Glomerular endothelial cell (primary cell): Measurements from ENCODE around the gene CNOT1. TPM values are rescaled to one million over a fixed set of nuclear protein-coding genes. Genes with fewer than 3 reads are reported as not detected.

Experiments used
- DNase-seq: peaks from one replicate; pipeline ENCODE4 v3.0.0-alpha.2; 2011; ENCODE audit warnings: low read depth, low spot score; ENCODE audit errors: extremely low read depth
- total RNA-seq: library from RNA; depleted of rRNA; stranded (reverse); fragments of >200 nt; gene quantifications from 2 replicates; pipeline ENCODE4 v1.2.3, GENCODE V29; 2015

The CNOT1 gene
- total RNA-seq, 1 donor from 2014 or later, result 110 TPM

DNA sequence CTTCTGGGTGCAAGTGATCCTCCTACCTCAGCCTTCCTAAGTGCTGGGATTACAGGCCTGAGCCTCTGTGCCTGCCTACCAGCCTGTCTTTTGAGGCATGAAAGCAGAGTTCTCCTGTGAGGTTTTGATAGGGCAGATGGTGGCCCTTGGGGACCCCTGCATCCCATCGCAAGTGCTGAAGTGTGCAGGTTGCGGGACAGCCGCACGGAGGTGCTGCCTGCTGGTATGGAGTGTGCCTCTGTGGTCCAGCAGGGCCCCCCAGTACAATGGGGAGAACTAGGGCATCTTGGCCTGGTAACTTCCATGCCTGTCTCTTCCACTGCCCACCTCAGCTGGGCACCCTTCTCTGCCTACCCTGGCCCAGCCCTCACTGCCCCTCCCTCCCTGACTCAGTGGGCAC lies 139.6 kb downstream of the CNOT1 start:
- no peak for DNase-seq

GRCh38 chr16:58488531-58488930 lies 141.1 kb downstream of the CNOT1 start:
- no peak for DNase-seq

- no peak for DNase-seq
Measured at GRCh38 chr16:58487566-58488351, 141.9 kb downstream of the CNOT1 start.

- no peak for DNase-seq
Measured at GRCh38 chr16:58485184-58485887, 144.3 kb downstream of the CNOT1 start.

GRCh38 chr16:58481931-58482330 lies 147.7 kb downstream of the CNOT1 start:
- no peak for DNase-seq

GRCh38 chr16:58481226-58481869 lies 148.3 kb downstream of the CNOT1 start:
- DNase-seq, result no peak

GRCh38 chr16:58478427-58478826 lies 151.2 kb downstream of the CNOT1 start:
- no peak for DNase-seq

DNA sequence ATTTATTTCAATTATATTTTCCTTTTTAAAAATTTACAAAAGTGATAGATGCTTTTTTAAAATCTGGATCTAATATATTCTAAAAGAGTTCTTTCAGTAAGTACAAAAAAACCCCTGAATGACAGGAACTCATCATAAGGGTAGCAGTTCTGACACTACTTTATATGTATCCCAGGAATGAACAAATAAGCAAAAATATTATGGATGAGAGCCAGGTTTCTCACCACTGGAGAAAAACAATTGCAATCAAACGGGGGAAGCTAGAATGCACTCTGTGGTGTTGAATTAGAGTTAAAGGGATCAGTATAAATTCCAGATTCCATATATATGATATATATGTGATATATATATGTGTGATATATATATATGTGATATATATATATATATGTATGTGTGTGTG lies 152.8 kb downstream of the CNOT1 start:
- no peak for DNase-seq

DNA sequence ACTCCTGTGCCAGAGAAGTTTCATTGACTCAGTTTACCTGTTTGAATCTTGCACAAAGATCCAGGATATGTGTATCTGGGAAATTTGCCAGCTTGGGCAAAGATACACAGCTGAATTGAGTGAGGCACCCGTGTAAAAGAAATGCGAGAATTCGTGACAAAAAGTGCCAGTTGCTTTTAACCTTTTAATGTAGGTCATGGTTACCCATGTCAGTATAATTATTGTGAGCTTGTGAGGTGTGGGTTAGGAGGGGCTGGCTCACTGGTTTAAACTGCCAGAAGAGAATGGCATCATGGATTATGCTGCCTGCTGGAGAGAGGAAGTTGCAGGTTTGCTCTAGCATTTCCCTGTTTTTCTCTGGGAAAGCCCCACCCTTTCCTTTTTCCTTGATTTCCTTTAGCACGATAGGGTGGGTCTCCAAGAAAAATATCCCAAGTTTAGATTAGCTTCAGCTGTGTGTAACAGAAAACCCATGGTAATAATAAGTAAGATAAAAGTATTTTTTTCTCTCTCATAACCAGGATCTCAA lies 154.5 kb downstream of the CNOT1 start:
- no peak for DNase-seq

DNA sequence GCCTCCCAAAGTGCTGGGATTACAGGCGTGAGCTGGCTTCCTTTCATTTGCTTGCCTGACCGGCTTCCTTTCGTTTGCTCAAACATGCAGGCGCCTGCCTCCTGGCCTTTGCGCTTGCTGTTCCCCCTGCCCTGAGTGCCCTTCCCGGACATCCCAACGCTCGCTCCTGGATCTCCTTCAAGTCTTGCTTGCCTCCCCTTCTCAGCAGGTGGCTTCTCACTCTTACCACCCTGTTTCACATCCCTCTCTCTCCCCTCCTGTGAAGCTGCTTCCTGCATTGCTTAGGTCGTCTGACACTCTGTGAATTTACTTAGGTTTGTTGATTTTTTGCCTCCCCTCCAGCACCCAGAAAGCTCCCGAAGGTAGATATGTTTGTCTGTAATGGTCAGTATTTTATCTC lies 155.3 kb downstream of the CNOT1 start:
- no peak for DNase-seq

DNA sequence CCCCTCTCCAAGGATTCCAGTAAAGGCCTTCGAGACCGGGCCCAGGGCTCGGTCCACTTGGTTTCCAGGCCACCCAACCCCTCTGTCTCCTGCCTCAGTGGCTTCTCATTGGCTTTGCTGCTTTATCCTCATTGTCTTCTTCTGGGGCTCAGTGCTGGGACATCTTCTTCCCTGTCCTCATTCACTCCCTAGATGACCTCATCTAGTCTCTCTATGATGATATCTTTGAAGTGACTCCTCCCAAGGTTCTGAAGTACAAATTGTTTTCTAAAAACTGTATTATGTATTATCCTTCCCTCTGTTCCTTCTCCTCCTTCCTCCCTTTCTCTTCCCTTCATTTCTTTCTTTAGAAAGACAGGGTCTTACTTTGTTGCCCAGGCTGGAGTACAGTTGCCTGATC lies 156.8 kb downstream of the CNOT1 start:
- no peak for DNase-seq

DNA sequence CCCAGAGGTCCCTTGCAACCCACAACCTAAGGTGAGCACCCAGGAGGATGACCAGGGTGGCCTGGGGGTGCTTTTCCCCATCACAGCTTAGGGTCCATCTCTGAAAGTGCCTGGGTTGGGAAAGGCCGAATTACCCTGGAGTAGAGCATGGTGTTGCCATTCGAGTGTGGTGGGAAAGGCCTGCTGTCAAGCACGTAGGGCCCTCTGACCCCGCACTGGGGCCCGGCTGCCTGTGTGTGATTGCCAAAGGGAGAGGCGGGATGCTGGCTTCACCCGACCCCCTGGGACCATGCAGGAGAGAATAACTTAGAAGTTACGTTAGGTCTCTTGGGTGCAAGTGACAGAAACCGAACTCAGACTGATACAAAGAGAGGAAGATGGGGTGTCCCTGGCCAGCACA lies 157.4 kb downstream of the CNOT1 start:
- no peak for DNase-seq

DNA sequence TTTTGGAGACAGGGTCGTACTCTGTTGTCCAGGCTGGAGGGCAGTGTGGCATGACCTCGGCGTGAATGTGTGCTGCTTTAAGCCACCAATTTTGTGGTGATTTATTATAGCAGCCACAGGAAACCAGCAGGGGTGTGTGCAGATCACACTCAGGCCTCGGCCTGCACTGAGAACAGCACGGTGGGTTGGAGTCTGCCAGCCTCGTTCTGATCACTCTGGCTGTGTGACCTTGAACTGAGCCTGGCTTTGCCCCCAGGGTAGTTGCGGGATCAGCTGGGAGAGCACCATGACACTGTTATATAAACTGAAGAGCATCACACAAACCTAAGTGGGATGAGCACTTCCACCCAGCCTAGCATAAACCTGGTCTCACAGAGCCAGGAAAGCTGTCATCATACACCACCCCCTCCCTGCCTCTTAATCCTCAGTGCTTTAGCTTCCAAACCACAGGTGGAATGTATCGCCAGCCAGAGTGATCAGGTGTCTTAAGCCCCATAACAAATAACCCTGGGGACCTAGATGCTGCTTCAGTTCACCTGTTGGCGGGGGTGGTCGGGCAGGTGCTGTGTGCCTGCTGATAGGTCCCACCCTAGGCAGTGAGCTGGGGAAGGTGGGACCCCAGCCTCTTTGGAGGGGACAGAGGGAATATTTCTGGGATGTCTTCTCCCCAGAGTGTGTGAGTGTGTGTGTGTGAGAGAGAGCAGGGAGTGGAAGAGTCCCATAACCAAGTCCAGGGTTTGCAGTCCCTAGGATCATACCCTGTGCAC lies 158.2 kb downstream of the CNOT1 start:
- no peak for DNase-seq

Other genes starting within 250 kb of the CNOT1 start
- 6.2 and 7.2 TPM in 2 replicates for gene GINS3, start 237.4 kb downstream of the CNOT1 start, total RNA-seq
- 38.4 and 46.9 TPM in 2 replicates for gene NDRG4, start 129.7 kb downstream of the CNOT1 start, total RNA-seq
- 3.7 and 16.2 TPM in 2 replicates for gene SETD6, start 114.3 kb downstream of the CNOT1 start, total RNA-seq
- gene SLC38A7, start 54.9 kb upstream of the CNOT1 start, total RNA-seq, result 31.8 and 45.6 TPM in 2 replicates
- gene GOT2, start 104.5 kb upstream of the CNOT1 start, total RNA-seq, result 112 and 122 TPM in 2 replicates